HepG2 (cell line): Measurements from ENCODE around the gene NPC1. TPM values are rescaled to one million over a fixed set of nuclear protein-coding genes. Genes with fewer than 3 reads are reported as not detected.

Source experiments
- HOXA9 ChIP-seq: sonication (generic); formaldehyde crosslinking; IDR thresholded peaks from 2 replicates; pipeline ENCODE4 v1.8.1; 2022; ENCODE audit warnings: missing genetic modification reagents, mild to moderate bottlenecking, moderate library complexity, borderline replicate concordance
- MIER3 ChIP-seq: IDR thresholded peaks from 2 replicates; pipeline ENCODE4 v1.6.1; 2016; ENCODE audit warnings: missing compliant biosample characterization, borderline replicate concordance
- NR2F6 ChIP-seq, 2 experiments: IDR thresholded peaks; 2 replicates each; pipeline ENCODE4 v1.6.1; 2016; ENCODE audit warnings: antibody characterized with exemption in 1 of 2, mild to moderate bottlenecking in 1 of 2
- SKI ChIP-seq: fragments of 450-650 bp; IDR thresholded peaks from one replicate; pipeline ENCODE4 v1.6.1; 2018; ENCODE audit warnings: mild to moderate bottlenecking; ENCODE audit not compliant: partially characterized antibody
- ZNF225 ChIP-seq: sonication (generic); formaldehyde crosslinking; IDR thresholded peaks from 2 replicates; pipeline ENCODE4 v1.4.0; 2020; ENCODE audit warnings: mild to moderate bottlenecking, missing genetic modification reagents
- ZNF383 ChIP-seq: sonication (generic); formaldehyde crosslinking; IDR thresholded peaks from 2 replicates; pipeline ENCODE4 v1.4.0; 2020; ENCODE audit warnings: missing genetic modification reagents, mild to moderate bottlenecking, borderline replicate concordance
- polyA plus RNA-seq, 8 experiments: library from polyadenylated mRNA; depleted of rRNA in 3 of 8; stranded (reverse) in 7 of 8; unstranded in 1 of 8; fragments of >200 nt; fragmentation: Illumina TruSeq in 4 of 8; extraction: Trizol in 4 of 8; gene quantifications; 2 replicates each; pipeline versions ENCODE4 v1.2.1 to v1.2.3, GENCODE V29; 2011 to 2016; ENCODE audit warnings: low read depth in 4 of 8, missing spikeins in 1 of 8, mixed read lengths in 1 of 8; ENCODE audit not compliant: insufficient read depth in 1 of 8
- total RNA-seq, 5 experiments: library from RNA; depleted of rRNA; stranded (reverse); fragments of >200 nt; fragmentation: Illumina TruSeq; extraction: Trizol; gene quantifications; 2 replicates each; pipeline ENCODE4 v1.2.3, GENCODE V29; 2016; ENCODE audit warnings: low read depth in 1 of 5
- TF ChIP-seq, protein P1 (sequence below): sonication (generic); formaldehyde crosslinking; IDR thresholded peaks from one replicate; pipeline ENCODE4 v1.5.1; 2020; ENCODE audit warnings: mild to moderate bottlenecking, missing genetic modification reagents; ENCODE audit errors: not compliant biosample characterization
- TF ChIP-seq, protein P2 (sequence below): sonication (generic); formaldehyde crosslinking; IDR thresholded peaks from 2 replicates; pipeline ENCODE4 v1.4.0; 2020; ENCODE audit warnings: mild to moderate bottlenecking, missing genetic modification reagents, borderline replicate concordance
- TF ChIP-seq, protein P3 (sequence below): sonication (generic); formaldehyde crosslinking; IDR thresholded peaks from 2 replicates; pipeline ENCODE4 v1.4.0; 2020; ENCODE audit warnings: low read depth, mild to moderate bottlenecking, missing genetic modification reagents
- TF ChIP-seq, protein P4 (sequence below): IDR thresholded peaks from 2 replicates; pipeline ENCODE4 v1.6.1; 2016; ENCODE audit warnings: low read depth, control low read depth
- TF ChIP-seq, protein P5 (sequence below): sonication (generic); formaldehyde crosslinking; IDR thresholded peaks from 2 replicates; pipeline ENCODE4 v1.4.0; 2020; ENCODE audit warnings: missing genetic modification reagents, mild to moderate bottlenecking, borderline replicate concordance

The NPC1 gene
- total and polyA plus RNA-seq, 2 of the 13 experiments (the other 11 are each of a cell fraction or from before 2014, with no cell fraction given), result 46.5 to 114 TPM

DNA sequence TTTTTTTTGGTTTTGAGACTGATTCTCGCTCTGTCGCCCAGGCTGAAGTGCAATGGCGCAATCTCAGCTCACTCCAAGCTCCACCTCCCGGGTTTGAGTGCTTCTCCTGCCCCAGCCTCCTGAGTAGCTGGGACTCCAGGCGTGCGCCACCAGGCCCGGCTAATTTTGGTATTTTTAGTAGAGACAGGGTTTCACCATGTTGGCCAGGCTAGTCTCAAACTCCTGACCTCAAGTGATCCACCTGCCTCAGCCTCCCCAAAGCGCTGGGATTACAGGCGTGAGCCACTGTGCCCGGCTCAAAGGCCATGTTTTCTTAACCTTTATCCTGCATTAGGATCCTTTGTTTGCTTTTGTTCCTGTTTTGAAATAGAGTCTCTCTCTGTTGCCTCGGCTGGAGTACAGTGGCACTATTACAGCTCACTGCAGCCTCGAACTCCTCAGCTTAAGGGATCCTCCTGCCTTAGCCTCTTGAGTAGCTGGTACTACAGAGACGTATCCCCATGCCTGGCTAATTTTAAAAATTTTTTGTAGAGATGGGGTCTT, 41.0 kb downstream of the NPC1 start (continued):
- TF ChIP-seq, protein P1, sequence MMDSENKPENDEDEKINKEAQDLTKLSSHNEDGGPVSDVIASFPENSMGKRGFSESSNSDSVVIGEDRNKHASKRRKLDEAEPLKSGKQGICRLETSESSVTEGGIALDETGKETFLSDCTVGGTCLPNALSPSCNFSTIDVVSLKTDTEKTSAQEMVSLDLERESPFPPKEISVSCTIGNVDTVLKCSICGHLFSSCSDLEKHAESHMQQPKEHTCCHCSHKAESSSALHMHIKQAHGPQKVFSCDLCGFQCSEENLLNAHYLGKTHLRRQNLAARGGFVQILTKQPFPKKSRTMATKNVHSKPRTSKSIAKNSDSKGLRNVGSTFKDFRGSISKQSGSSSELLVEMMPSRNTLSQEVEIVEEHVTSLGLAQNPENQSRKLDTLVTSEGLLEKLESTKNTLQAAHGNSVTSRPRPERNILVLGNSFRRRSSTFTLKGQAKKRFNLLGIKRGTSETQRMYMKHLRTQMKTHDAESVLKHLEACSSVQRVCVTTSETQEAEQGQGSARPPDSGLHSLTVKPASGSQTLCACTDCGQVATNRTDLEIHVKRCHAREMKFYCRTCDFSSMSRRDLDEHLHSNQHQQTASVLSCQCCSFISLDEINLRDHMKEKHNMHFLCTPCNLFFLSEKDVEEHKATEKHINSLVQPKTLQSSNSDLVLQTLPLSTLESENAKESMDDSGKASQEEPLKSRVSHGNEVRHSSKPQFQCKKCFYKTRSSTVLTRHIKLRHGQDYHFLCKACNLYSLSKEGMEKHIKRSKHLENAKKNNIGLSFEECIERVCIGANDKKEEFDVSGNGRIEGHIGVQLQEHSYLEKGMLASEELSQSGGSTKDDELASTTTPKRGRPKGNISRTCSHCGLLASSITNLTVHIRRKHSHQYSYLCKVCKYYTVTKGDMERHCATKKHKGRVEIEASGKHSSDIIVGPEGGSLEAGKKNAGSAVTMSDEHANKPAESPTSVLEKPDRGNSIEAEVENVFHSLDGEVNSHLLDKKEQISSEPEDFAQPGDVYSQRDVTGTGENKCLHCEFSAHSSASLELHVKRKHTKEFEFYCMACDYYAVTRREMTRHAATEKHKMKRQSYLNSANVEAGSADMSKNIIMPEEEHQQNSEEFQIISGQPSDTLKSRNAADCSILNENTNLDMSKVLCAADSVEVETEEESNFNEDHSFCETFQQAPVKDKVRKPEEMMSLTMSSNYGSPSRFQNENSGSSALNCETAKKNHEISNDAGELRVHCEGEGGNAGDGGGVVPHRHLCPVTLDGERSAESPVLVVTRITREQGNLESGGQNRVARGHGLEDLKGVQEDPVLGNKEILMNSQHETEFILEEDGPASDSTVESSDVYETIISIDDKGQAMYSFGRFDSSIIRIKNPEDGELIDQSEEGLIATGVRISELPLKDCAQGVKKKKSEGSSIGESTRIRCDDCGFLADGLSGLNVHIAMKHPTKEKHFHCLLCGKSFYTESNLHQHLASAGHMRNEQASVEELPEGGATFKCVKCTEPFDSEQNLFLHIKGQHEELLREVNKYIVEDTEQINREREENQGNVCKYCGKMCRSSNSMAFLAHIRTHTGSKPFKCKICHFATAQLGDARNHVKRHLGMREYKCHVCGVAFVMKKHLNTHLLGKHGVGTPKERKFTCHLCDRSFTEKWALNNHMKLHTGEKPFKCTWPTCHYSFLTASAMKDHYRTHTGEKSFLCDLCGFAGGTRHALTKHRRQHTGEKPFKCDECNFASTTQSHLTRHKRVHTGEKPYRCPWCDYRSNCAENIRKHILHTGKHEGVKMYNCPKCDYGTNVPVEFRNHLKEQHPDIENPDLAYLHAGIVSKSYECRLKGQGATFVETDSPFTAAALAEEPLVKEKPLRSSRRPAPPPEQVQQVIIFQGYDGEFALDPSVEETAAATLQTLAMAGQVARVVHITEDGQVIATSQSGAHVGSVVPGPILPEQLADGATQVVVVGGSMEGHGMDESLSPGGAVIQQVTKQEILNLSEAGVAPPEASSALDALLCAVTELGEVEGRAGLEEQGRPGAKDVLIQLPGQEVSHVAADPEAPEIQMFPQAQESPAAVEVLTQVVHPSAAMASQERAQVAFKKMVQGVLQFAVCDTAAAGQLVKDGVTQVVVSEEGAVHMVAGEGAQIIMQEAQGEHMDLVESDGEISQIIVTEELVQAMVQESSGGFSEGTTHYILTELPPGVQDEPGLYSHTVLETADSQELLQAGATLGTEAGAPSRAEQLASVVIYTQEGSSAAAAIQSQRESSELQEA (CRISPR knock-in tag), result no peak
- TF ChIP-seq, protein P2, sequence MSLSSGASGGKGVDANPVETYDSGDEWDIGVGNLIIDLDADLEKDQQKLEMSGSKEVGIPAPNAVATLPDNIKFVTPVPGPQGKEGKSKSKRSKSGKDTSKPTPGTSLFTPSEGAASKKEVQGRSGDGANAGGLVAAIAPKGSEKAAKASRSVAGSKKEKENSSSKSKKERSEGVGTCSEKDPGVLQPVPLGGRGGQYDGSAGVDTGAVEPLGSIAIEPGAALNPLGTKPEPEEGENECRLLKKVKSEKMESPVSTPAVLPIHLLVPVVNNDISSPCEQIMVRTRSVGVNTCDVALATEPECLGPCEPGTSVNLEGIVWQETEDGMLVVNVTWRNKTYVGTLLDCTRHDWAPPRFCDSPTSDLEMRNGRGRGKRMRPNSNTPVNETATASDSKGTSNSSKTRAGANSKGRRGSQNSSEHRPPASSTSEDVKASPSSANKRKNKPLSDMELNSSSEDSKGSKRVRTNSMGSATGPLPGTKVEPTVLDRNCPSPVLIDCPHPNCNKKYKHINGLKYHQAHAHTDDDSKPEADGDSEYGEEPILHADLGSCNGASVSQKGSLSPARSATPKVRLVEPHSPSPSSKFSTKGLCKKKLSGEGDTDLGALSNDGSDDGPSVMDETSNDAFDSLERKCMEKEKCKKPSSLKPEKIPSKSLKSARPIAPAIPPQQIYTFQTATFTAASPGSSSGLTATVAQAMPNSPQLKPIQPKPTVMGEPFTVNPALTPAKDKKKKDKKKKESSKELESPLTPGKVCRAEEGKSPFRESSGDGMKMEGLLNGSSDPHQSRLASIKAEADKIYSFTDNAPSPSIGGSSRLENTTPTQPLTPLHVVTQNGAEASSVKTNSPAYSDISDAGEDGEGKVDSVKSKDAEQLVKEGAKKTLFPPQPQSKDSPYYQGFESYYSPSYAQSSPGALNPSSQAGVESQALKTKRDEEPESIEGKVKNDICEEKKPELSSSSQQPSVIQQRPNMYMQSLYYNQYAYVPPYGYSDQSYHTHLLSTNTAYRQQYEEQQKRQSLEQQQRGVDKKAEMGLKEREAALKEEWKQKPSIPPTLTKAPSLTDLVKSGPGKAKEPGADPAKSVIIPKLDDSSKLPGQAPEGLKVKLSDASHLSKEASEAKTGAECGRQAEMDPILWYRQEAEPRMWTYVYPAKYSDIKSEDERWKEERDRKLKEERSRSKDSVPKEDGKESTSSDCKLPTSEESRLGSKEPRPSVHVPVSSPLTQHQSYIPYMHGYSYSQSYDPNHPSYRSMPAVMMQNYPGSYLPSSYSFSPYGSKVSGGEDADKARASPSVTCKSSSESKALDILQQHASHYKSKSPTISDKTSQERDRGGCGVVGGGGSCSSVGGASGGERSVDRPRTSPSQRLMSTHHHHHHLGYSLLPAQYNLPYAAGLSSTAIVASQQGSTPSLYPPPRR (CRISPR knock-in tag), result peak; percentile 77
- TF ChIP-seq, protein P3, sequence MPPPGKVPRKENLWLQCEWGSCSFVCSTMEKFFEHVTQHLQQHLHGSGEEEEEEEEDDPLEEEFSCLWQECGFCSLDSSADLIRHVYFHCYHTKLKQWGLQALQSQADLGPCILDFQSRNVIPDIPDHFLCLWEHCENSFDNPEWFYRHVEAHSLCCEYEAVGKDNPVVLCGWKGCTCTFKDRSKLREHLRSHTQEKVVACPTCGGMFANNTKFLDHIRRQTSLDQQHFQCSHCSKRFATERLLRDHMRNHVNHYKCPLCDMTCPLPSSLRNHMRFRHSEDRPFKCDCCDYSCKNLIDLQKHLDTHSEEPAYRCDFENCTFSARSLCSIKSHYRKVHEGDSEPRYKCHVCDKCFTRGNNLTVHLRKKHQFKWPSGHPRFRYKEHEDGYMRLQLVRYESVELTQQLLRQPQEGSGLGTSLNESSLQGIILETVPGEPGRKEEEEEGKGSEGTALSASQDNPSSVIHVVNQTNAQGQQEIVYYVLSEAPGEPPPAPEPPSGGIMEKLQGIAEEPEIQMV (CRISPR knock-in tag), result no peak
- TF ChIP-seq HOXA9 (CRISPR knock-in tag) (no peak), ZNF225 (CRISPR knock-in tag) (no peak), NR2F6 (IDR thresholded peaks at IDR 0.05) (peak; percentile 89), NR2F6 (CRISPR knock-in tag; IDR thresholded peaks at IDR 0.05) (peak; percentile 87), MIER3 (CRISPR knock-in tag) (no peak; the same call in 1 of the 2 replicates), ZNF383 (CRISPR knock-in tag) (no peak), SKI (peak; percentile 77)
- TF ChIP-seq, protein P4, sequence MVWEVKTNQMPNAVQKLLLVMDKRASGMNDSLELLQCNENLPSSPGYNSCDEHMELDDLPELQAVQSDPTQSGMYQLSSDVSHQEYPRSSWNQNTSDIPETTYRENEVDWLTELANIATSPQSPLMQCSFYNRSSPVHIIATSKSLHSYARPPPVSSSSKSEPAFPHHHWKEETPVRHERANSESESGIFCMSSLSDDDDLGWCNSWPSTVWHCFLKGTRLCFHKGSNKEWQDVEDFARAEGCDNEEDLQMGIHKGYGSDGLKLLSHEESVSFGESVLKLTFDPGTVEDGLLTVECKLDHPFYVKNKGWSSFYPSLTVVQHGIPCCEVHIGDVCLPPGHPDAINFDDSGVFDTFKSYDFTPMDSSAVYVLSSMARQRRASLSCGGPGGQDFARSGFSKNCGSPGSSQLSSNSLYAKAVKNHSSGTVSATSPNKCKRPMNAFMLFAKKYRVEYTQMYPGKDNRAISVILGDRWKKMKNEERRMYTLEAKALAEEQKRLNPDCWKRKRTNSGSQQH (CRISPR knock-in tag), result no peak
- TF ChIP-seq, protein P5, sequence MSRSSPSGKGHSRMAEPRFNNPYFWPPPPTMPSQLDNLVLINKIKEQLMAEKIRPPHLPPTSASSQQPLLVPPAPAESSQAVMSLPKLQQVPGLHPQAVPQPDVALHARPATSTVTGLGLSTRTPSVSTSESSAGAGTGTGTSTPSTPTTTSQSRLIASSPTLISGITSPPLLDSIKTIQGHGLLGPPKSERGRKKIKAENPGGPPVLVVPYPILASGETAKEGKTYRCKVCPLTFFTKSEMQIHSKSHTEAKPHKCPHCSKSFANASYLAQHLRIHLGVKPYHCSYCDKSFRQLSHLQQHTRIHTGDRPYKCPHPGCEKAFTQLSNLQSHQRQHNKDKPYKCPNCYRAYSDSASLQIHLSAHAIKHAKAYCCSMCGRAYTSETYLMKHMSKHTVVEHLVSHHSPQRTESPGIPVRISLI (CRISPR knock-in tag), result no peak
